ENCODE results near the gene NCOA6.

- TF ChIP-seq CTCF (IDR thresholded peaks at IDR 0.05) (no peak), POLR2A (IDR thresholded peaks at IDR 0.05) (no peak)
These were observed 110.1 kb downstream of the NCOA6 start for GRCh38 chr20:34715384-34715783.

Data from uterus (tissue), 2 donors.